LoVo (cell line): ENCODE measurements around the gene FYN.

Experiments used
- DNase-seq: peaks from one replicate; pipeline ENCODE4 v3.0.0-alpha.2; 2016; ENCODE audit warnings: low spot score

FYN gene

GRCh38 chr6:111725446-111726112, 147.7 kb downstream of the FYN start:
- no peak for DNase-seq

DNA sequence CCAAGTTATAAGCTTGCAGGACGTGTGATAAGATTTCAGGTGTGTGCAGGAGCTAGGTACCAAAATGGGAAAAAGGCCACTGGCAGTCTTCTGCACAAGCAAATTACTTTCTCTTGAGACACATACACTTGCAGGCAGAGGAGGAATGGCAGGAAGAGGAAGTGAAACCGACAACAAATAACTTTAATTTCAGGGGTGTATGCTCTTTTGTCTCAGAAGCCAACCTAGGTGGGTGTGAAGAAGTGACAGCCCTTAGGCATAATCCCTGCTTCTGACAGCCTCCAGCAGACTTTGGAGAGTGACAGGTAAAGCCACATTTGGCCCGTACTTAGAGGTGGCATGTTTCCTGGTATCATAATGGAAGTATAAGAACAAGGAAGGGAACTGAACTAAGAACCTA, 148.7 kb downstream of the FYN start:
- no peak for DNase-seq

- no peak for DNase-seq
Observed at GRCh38 chr6:111724039-111724438, 149.2 kb downstream of the FYN start.

DNA sequence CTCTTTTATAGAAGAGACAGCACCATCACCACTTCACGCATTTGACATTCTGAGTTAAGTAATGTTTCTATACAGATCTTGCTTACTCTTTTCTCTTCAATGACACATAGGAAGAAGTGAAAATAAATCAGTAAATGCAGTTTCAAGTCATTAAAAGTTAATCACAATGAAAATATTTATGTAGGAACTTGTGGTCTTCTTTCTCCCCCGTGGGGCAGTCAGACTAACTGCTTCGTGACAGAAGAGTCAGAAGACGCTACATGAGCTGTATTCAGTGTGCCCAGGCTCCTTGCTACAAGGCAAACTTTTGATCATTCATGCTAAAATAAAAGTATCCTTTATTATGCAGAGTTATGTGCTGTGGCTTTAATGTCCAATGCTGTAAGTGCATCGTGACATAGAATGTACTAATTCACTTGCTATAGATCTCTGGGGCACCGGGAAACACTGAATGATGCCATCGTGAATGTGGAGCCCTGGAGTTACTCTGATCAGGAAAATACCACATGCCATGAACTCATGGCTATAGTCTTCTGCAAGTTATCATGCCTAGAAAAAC, 149.8 kb downstream of the FYN start:
- no peak for DNase-seq

DNA sequence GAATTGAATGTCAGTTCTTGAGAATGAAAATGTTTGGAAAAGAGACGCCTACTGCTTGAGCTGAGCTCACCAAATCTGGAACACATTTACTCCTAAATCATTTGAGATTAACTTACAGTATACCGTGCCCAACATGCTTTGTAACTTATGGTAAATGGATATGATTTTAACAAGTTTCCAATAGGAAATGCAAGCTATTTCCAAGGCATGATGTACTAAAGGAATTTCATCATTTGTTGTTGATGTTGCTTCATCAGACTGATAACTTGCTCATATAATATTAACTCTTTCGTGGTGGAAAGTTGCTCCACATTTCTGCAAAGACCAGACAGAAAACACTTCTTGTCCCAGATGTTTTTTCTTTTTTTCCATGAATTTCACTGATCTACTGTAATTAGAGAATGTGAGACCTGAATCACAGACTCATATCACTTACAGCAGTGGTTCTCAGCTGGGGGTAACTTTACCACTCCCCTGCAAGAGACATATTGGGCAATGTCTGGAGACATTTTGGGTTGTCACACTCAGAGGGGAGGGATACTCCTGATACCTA, 151.0 kb downstream of the FYN start:
- DNase-seq, result no peak

DNA sequence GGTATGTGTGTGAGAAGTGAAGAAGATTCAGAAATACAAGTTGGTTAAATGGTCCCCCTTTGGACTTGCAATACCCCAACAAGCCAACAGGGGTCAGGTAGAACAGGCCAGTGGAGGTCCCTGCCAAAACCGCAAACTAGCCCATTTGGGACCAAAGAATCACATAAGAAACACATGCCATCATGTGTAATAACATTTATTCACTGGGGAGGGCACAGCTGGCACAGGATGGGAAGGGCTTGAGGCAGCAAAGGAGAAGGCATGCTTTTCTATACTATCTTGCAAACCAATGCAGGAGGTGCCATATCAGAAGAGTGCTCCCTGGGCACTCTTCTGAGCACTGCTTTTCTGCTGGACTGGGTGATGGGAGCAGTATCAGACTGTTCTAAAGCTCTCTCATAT, 151.5 kb downstream of the FYN start:
- DNase-seq, result no peak

- no peak for DNase-seq
Observed at GRCh38 chr6:111720931-111721496, 152.2 kb downstream of the FYN start.

- no peak for DNase-seq
Observed at GRCh38 chr6:111718990-111719389, 154.3 kb downstream of the FYN start.

- no peak for DNase-seq
Observed at GRCh38 chr6:111718326-111718725, 154.9 kb downstream of the FYN start.

DNA sequence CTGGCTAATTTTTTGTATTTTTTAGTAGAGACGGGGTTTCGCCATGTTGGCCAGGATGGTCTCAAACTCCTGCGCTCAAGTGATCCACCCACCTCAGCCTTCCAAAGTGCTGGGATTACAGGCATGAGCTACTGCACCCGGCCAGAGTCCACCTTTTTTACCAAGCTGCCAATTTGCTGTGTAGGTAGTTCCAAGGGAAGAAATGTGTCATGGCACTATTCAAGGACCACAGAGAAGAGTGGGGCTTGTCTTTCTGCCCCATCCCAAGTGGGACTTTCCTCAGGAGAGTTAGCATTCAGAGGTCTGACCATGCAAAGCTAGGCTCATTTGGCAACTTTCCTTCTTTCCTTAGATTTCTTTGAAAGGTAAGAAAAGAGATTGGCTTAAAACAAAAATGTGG, 155.6 kb downstream of the FYN start:
- DNase-seq, result no peak

- no peak for DNase-seq
Observed at GRCh38 chr6:111716325-111716724, 156.9 kb downstream of the FYN start.

DNA sequence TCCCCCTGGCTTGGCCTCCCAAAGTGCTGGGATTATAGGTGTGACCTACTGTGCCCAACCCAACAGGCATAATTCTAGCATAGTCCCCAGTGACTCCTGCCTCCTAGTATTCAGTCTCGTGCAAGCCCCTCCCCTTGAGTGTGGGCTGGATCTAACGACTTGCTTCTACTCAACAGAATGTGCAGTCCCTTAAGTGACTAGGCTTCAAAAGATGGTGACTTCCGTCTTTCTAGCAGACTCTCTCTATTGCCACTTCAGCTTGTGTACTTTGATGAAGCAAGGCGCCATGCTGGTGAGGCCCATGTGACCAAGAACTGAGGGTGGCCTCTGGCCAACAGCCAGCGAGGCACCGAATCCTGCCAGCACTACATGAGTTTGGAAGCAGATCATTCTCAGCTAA, 157.9 kb downstream of the FYN start:
- DNase-seq, result no peak

DNA sequence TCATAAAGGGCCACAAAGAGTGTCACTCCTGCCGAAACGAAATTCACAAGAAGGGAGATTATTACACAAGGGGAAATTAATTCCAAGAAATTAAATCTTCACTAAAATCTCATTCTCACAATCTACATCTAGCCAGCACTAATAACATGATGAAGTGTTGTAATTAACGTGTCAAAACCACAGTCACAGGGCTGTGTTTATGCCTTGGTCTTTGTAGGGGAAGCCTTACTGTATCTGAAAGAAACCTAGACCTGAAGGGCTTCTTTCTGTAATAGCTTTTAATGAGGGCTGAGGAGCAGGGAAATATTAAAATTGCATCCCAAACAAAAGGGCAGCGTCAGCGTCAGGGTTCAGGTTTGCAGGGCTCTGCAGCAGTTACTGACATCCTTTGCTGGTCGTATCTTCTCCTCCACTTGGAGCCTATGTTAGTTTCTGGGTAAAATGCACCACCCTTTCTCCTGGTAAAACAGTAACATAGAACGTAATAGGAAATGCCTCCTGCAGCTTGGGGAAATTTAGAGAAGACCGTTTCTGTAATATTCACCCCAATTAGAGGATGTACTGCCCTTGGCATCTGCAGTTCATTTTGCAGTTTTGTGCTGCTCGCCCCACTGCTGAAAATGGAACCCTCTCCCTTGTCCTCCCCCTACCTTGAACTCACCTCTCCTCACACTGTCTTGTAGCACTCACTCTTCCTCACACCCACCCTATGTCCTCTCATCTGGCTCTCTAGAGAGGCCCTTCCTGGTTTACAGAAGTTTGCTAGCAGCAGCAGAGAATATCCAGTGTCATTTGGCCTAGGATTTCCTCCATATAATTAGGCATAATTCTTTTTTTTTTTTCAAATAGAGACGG, 158.6 kb downstream of the FYN start:
- no peak for DNase-seq

DNA sequence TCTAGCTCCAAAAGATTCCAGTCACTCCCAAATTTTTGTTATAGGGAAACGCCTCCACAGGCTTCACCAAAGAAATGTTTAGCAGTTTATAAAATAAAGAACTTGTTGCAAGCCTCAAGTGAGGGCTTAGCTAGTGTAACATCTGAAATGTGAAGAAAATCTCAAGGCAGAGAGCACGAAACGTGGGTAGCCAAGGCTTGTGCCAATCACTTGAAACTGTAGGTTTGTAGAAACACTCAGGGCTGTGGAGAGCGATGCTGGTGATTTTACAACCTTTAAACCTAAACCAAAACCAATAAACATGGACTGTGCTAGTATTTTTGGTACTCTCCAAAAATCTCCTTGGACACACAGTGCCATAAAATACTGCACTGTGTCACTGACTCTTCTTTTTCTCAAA, 159.4 kb downstream of the FYN start:
- DNase-seq, result no peak

DNA sequence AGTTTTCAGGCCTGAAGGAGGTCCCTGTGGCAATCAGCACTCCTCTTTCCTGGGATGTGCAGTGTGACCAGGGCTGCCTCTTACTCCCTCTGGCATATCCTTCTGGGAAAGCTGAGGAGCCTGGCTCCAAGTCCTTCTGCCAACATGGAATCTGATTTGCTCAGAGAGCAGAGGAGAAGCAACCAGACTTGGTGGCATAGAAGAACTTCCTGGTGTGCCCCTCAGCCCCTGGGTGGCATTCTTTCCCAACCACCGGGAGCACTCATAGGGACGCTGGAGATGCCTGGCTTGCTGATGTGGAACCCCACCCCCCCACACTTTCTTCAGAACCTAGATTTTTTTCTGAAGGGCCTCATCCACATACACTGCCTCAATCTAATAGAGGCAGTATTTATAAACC, 160.0 kb downstream of the FYN start:
- DNase-seq, result no peak

DNA sequence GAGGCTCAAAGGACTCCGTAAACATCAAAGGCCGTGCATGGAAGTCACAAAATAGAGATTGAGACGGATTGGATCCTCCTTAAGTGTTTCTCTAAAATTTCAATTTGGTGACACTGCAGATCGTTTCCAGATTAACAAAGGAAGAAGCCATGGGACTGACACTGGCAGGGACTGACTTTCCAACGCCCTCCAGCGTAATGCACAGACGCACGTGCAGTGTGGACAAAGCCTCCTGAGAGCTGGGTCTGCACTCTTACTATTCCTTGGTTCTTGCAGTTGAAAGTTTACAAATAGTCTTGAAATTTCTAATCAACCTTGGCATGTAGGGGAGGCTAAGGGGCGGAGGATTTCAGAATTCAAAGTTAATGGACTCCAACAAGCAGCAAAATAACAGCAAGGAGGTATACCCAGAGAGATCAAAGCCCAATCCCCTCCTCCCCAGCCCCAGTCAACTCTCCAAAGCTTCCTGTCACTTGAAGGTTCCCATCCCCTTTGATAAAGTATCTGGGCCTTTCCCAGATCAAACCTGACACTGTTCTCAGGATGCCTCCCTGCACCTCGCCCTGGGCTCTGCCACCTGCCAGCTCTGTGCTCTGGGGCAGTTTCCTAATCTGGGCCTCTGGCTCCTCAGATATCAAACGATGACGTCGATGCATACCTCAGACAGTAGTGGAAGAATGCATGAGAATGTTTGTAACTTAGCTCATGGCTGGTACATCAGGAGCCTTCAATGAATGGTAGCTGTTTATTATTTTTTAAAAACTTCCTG, 161.1 kb downstream of the FYN start:
- DNase-seq, result no peak

DNA sequence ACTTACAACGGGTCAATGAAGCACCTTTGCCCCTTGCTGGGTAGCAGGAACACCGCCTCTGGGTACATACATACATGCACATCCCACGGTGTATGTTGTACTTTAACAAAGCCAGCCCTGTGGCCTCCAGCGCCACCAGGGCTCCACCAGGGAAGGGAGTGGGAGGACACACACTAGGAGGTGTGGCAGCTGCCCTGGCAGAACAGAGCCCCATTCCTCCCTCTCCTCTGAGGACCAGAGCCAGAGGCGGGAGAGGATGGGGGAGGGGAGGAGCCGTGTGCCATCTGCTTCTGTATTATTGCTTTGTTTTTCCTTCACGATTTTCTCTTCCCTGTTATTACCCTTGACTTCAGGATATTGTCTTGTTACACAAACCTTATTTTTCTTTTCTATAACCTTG, 161.8 kb downstream of the FYN start:
- no peak for DNase-seq

DNA sequence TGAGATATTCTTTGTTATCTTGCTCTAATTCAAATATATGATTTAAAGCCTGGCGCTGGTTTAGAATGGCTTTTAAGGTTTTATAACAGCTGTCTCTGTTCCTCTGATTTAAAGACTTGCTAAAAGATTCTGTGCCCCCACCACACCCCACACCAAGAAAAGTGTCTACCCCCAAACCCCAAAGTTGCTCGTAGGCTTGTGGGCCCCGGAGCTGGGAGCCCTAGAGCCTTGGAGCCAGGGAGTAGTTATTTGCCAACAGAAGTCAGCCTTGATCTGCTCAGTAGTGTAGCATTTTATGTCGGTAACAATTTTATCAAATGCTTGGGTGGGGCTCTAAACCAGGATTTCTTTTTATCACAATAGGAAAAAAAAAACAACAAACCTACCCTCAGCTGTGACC, 162.3 kb downstream of the FYN start:
- DNase-seq, result no peak

DNA sequence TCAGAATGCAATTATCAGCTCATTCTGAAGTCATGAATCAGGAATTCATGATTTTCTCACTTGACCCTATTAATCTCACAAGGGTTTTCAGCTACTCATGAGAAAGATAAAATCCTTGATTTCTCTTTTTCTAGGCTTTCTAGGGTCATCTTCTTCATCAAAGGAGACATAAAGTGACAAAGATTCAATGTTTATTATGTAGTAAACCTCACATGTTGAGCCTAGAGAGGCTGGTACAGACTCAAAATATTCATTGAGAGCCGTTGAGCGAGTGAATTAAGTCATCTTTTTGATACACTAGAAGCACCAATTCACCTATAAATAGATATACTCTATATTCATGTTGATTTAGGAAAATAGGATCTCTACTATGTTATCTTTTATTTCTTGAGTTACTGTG, 162.8 kb downstream of the FYN start:
- DNase-seq, result no peak

- peak; percentile 83 for DNase-seq
Observed at GRCh38 chr6:111709615-111710398, 163.4 kb downstream of the FYN start.

DNA sequence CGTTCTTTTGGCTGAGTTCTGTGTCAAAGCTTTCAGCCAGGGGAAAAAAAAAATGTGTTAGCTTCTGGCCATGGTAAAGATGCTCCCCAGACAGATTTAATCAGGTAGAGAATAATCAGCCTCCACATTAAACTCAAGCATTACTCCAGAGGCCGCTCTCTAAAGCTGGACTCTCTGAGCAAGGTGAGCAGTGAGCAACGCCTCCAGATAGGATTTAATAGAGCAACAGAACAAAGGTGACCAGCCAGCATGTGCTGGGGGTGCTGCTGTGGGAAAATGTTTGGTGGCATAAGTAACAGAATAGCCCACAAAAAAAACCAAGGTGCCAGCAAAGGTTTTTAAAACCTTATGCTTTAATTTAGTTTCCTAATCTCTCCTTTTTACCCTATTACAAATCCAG, 164.1 kb downstream of the FYN start:
- DNase-seq, result no peak
